A549 (cell line): ENCODE measurements around the gene ADAM30. TPM values are rescaled to one million over a fixed set of nuclear protein-coding genes. Genes with fewer than 3 reads are reported as not detected.

Experiments used
- ATAC-seq, 2 experiments: fragments of 200-7000 bp in 1 of 2; fragments of >200 bp in 1 of 2; cut with Nextera tagmentation in 1 of 2; cut with Tn5 transposase in 1 of 2; 3 replicates each; pipeline versions ENCODE4 v1.8.0 to v1.9.1; 2018 to 2020; ENCODE audit warnings: mild to moderate bottlenecking in 1 of 2, moderate library complexity in 1 of 2
- CTCF ChIA-PET: fragments of 300-600 bp; sonication (Branson Sonifier 250); formaldehyde crosslinking; extraction: SDS; loops from one replicate; lab custom pipeline; 2021; ENCODE audit warnings: antibody characterized with exemption, inconsistent platforms; lab: Yijun Ruan, JAX
- POLR2A ChIA-PET: fragments of 350-600 bp; formaldehyde crosslinking; extraction: SDS; loops from one replicate; lab custom pipeline; 2021; ENCODE audit warnings: antibody characterized with exemption, inconsistent platforms; lab: Yijun Ruan, JAX
- DNase-seq, 2 experiments: peaks; one replicate each; pipeline versions ENCODE4 v3.0.0 to v3.0.0-alpha.2; 2011 to 2016; ENCODE audit warnings: low read depth in 1 of 2, low spot score in 1 of 2
- FAIRE-seq: peaks from 2 replicates; lab custom pipeline; 2011; peaks lifted over from hg19 to GRCh38; lab: Jason Lieb, UNC
- H3K27ac ChIP-seq, 2 experiments: fragments of >200 bp; sonication (Bioruptor Twin); formaldehyde crosslinking; 3 replicates each; pipeline ENCODE4 v1.5.1; 2016 to 2017
- H3K4me1 ChIP-seq: fragments of >200 bp; sonication (Bioruptor Twin); formaldehyde crosslinking; 3 replicates; pipeline ENCODE4 v1.6.1; 2016
- H3K4me2 ChIP-seq: fragments of >200 bp; sonication (Bioruptor Twin); formaldehyde crosslinking; 3 replicates; pipeline ENCODE4 v1.6.1; 2016
- H3K4me3 ChIP-seq: fragments of >200 bp; sonication (Bioruptor Twin); formaldehyde crosslinking; 3 replicates; pipeline ENCODE4 v1.5.1; 2016
- H3K9me3 ChIP-seq: fragments of >200 bp; sonication (Bioruptor Twin); formaldehyde crosslinking; 3 replicates; pipeline ENCODE4 v1.6.1; 2016
- ATOH8 ChIP-seq: fragments of 250-450 bp; sonication (Bioruptor Pico); IDR thresholded peaks from 2 replicates; pipeline ENCODE4 v1.5.0; 2020; ENCODE audit warnings: low read depth, mild to moderate bottlenecking, moderate library complexity
- BCL3 ChIP-seq: fragments of >200 bp; sonication (Bioruptor Twin); formaldehyde crosslinking; IDR thresholded peaks from 3 replicates; pipeline ENCODE4 v1.6.1; 2016
- BHLHE40 ChIP-seq: IDR thresholded peaks from 2 replicates; pipeline ENCODE4 v1.6.1; 2012; ENCODE audit warnings: low read depth, low read length, inconsistent platforms
- CEBPB ChIP-seq, 2 experiments: fragments of >200 bp in 1 of 2; sonication (Bioruptor Twin) in 1 of 2; formaldehyde crosslinking in 1 of 2; IDR thresholded peaks; 2 replicates each; pipeline ENCODE4 v1.6.1; 2012 to 2016
- CHD2 ChIP-seq: fragments of 150-350 bp; IDR thresholded peaks from 2 replicates; pipeline ENCODE4 v1.6.1; 2014; ENCODE audit warnings: low read length; ENCODE audit not compliant: partially characterized antibody
- CTCF ChIP-seq: fragments of >200 bp; sonication (Bioruptor Twin); formaldehyde crosslinking; IDR thresholded peaks from 3 replicates; pipeline ENCODE4 v1.5.1; 2016
- E2F6 ChIP-seq: IDR thresholded peaks from 2 replicates; pipeline ENCODE4 v1.6.1; 2012; ENCODE audit warnings: low read depth, borderline replicate concordance
- EHF ChIP-seq: fragments of 250-450 bp; sonication (Bioruptor Pico); IDR thresholded peaks from 2 replicates; pipeline ENCODE4 v1.5.0; 2020; ENCODE audit warnings: mild to moderate bottlenecking
- FOSB ChIP-seq: fragments of 250-450 bp; sonication (Bioruptor Pico); IDR thresholded peaks from 2 replicates; pipeline ENCODE4 v1.5.0; 2020; ENCODE audit warnings: mild to moderate bottlenecking, moderate library complexity
- FOSL2 ChIP-seq, 2 experiments: fragments of 450-650 bp in 1 of 2; fragments of >200 bp in 1 of 2; sonication (Bioruptor Twin) in 1 of 2; formaldehyde crosslinking; IDR thresholded peaks; 2 replicates each; pipeline versions ENCODE4 v1.5.0 to v1.6.1; 2016 to 2020; ENCODE audit warnings: mild to moderate bottlenecking in 1 of 2, moderate library complexity in 1 of 2
- GATA3 ChIP-seq: IDR thresholded peaks from 2 replicates; pipeline ENCODE4 v1.6.1; 2012; ENCODE audit warnings: borderline replicate concordance
- HDAC2 ChIP-seq: fragments of 200-600 bp; sonication (generic); IDR thresholded peaks from 2 replicates; pipeline ENCODE4 v1.6.1; 2016
- HEYL ChIP-seq: fragments of 250-450 bp; sonication (Bioruptor Pico); IDR thresholded peaks from 2 replicates; pipeline ENCODE4 v1.8.0; 2021; ENCODE audit warnings: mild to moderate bottlenecking, moderate library complexity
- HOXA7 ChIP-seq: fragments of 250-450 bp; sonication (Bioruptor Pico); IDR thresholded peaks from 2 replicates; pipeline ENCODE4 v1.5.0; 2020; ENCODE audit warnings: mild to moderate bottlenecking, moderate library complexity
- HOXB5 ChIP-seq: fragments of 250-450 bp; sonication (Bioruptor Pico); IDR thresholded peaks from 2 replicates; pipeline ENCODE4 v1.5.0; 2020; ENCODE audit warnings: mild to moderate bottlenecking, moderate library complexity
- KDM1A ChIP-seq: fragments of 200-600 bp; sonication (generic); IDR thresholded peaks from 2 replicates; pipeline ENCODE4 v1.6.1; 2016; ENCODE audit warnings: low read depth, mild to moderate bottlenecking
- KDM5A ChIP-seq: fragments of 200-600 bp; sonication (generic); IDR thresholded peaks from 2 replicates; pipeline ENCODE4 v1.6.1; 2016; ENCODE audit warnings: antibody characterized with exemption, mild to moderate bottlenecking
- MAX ChIP-seq: IDR thresholded peaks from 2 replicates; pipeline ENCODE4 v1.6.1; 2012
- MYC ChIP-seq: IDR thresholded peaks from 2 replicates; pipeline ENCODE4 v1.6.1; 2012; ENCODE audit warnings: mild to moderate bottlenecking, inconsistent platforms, low read length, improper control_type of control experiment, borderline replicate concordance
- NFE2L2 ChIP-seq: fragments of 150-350 bp; conservative IDR thresholded peaks from 2 replicates; pipeline ENCODE4 v1.6.1; 2014; ENCODE audit warnings: low read length
- NPAS2 ChIP-seq: fragments of 250-450 bp; sonication (Bioruptor Pico); IDR thresholded peaks from 2 replicates; pipeline ENCODE4 v1.8.0; 2022; ENCODE audit warnings: mild to moderate bottlenecking, moderate library complexity, borderline replicate concordance
- NR3C1 ChIP-seq: fragments of >200 bp; sonication (Bioruptor Twin); formaldehyde crosslinking; IDR thresholded peaks from 3 replicates; pipeline ENCODE4 v1.6.1; 2017
- PHF8 ChIP-seq: fragments of 200-600 bp; sonication (generic); IDR thresholded peaks from 2 replicates; pipeline ENCODE4 v1.6.1; 2016; ENCODE audit warnings: low read depth, mild to moderate bottlenecking, antibody characterized with exemption, moderate library complexity, borderline replicate concordance
- POLR2A ChIP-seq: IDR thresholded peaks from 2 replicates; pipeline ENCODE4 v1.6.1; 2012; ENCODE audit warnings: mild to moderate bottlenecking, low read length
- POLR2AphosphoS2 ChIP-seq: conservative IDR thresholded peaks from 2 replicates; pipeline ENCODE4 v1.6.1; 2012; ENCODE audit warnings: low read length, improper control_type of control experiment, inconsistent platforms
- RAD21 ChIP-seq, 2 experiments: fragments of >200 bp in 1 of 2; sonication (Bioruptor Twin) in 1 of 2; formaldehyde crosslinking in 1 of 2; IDR thresholded peaks in 1 of 2; conservative IDR thresholded peaks in 1 of 2; 2 replicates in 1 of 2; 3 replicates in 1 of 2; pipeline ENCODE4 v1.6.1; 2012 to 2018; ENCODE audit warnings: inconsistent platforms in 1 of 2
- RFX5 ChIP-seq: fragments of 450-650 bp; IDR thresholded peaks from 2 replicates; pipeline ENCODE4 v1.7.1; 2014; ENCODE audit warnings: antibody characterized with exemption, mild to moderate bottlenecking, moderate library complexity
- RNF2 ChIP-seq: fragments of 200-600 bp; sonication (generic); IDR thresholded peaks from 2 replicates; pipeline ENCODE4 v1.6.1; 2016; ENCODE audit warnings: low read depth, mild to moderate bottlenecking, antibody characterized with exemption, moderate library complexity, borderline replicate concordance
- TFCP2L1 ChIP-seq: fragments of 250-450 bp; sonication (Bioruptor Pico); IDR thresholded peaks from 2 replicates; pipeline ENCODE4 v1.5.0; 2021; ENCODE audit warnings: mild to moderate bottlenecking
- ZFP36 ChIP-seq: fragments of 450-650 bp; IDR thresholded peaks from 2 replicates; pipeline ENCODE4 v1.6.1; 2014; ENCODE audit warnings: borderline replicate concordance; ENCODE audit not compliant: partially characterized antibody
- ZNF302 ChIP-seq: fragments of 250-450 bp; sonication (Bioruptor Pico); IDR thresholded peaks from 2 replicates; pipeline ENCODE4 v1.9.0; 2021; ENCODE audit warnings: inconsistent platforms, mild to moderate bottlenecking, moderate library complexity
- WGBS: methylation state at CpG from one replicate; pipeline ENCODE4 v1.1.6; 2017; ENCODE audit errors: missing lambda C conversion rate; 5-methylcytosine and 5-hydroxymethylcytosine counted together
- polyA plus RNA-seq, 4 experiments: library from polyadenylated mRNA; depleted of rRNA in 3 of 4; stranded (reverse); fragments of >200 nt; fragmentation: RNase III in 1 of 4; extraction: RNeasy Plus Mini Kit Qiagen cat#74134 plus additional on column Dnase treatment in 1 of 4; gene quantifications; 2 replicates in 3 of 4; 3 replicates in 1 of 4; pipeline ENCODE4 v1.2.3, GENCODE V29; 2011 to 2017

The ADAM30 gene
- polyA plus RNA-seq, 2 of the 4 experiments (the other 2 are of a cell fraction): not detected

GRCh38 chr1:119882132-119883049 lies 13.9 kb downstream of the ADAM30 start:
- Histone ChIP-seq H3K4me3 (no peak overlapping the region), H3K9me3 (no peaks in the 10 kb centered on the region), H3K4me1 (no peaks in the 10 kb centered on the region), H3K27ac (no peak overlapping the region), H3K4me2 (no peak overlapping the region)
- TF ChIP-seq POLR2AphosphoS2 (no peak), HOXB5 (CRISPR knock-in tag) (no peak), ATOH8 (CRISPR knock-in tag) (no peak), ZFP36 (no peak), ZNF302 (CRISPR knock-in tag) (no peak), NR3C1 (no peak), TFCP2L1 (CRISPR knock-in tag) (no peak), HDAC2 (no peak), KDM5A (no peak), NFE2L2 (no peak), MAX (no peak), CHD2 (no peak), CEBPB (IDR thresholded peaks at IDR 0.05) (no peak), RFX5 (no peak), E2F6 (no peak), FOSL2 (IDR thresholded peaks at IDR 0.05) (no peak), FOSL2 (CRISPR knock-in tag; IDR thresholded peaks at IDR 0.05) (no peak), BHLHE40 (no peak), CTCF (no peak), HOXA7 (CRISPR knock-in tag) (no peak)
- ATAC-seq (no peak), DNase-seq (no peak), FAIRE-seq (no peak)
- CTCF ChIA-PET: interaction anchor here (0.7 to 1.3 kb wide), 2 partner anchors 13 to 58 kb away, joined by 3 read pairs; no protein-coding TSS in a partner anchor
- POLR2A ChIA-PET: no interaction called here
- WGBS: 17% methylated on average over 5 of the region's 5 CpGs

GRCh38 chr1:119879510-119880434 lies 16.5 kb downstream of the ADAM30 start:
- Histone ChIP-seq H3K27ac (no peak overlapping the region), H3K4me1 (no peaks in the 10 kb centered on the region), H3K9me3 (no peaks in the 10 kb centered on the region), H3K4me3 (no peak overlapping the region), H3K4me2 (no peak overlapping the region)
- ATAC-seq (no peak), DNase-seq (no peak), FAIRE-seq (no peak)
- CTCF ChIA-PET: no interaction called here
- POLR2A ChIA-PET: no interaction called here
- WGBS: 37% methylated on average over 8 of the region's 12 CpGs
- TF ChIP-seq NFE2L2 (no peak), NPAS2 (CRISPR knock-in tag) (no peak), FOSB (CRISPR knock-in tag) (no peak), KDM5A (no peak), KDM1A (no peak), GATA3 (no peak), RNF2 (no peak), HEYL (CRISPR knock-in tag) (no peak), EHF (CRISPR knock-in tag) (no peak), POLR2AphosphoS2 (no peak), BCL3 (no peak), POLR2A (no peak), PHF8 (no peak), MYC (no peak), RAD21 (conservative IDR thresholded peaks at IDR 0.05 in 1 of 2, IDR thresholded peaks at IDR 0.05 in 1 of 2) (no peak)
